ENCODE results near the gene PXDC1. TPM values are rescaled to one million over a fixed set of nuclear protein-coding genes. Genes with fewer than 3 reads are reported as not detected.
"Not testable (repeated sequence)": the region's sequence is repeated elsewhere in the genome, so short reads cannot be mapped to it uniquely, and the experiment has no call there.

Gene PXDC1
- total RNA-seq, 2 experiments from 2014 or later = 3.9 to 4.8 TPM

GRCh38 chr6:3754776-3755175 lies 3.3 kb upstream of the PXDC1 start:
- no peak for DNase-seq
- peaks cover 3% of the 10 kb centered on the region for H3K4me1 Mint-ChIP-seq (ENCODE audit: low read depth)
- H3K27ac Mint-ChIP-seq = no peak overlapping the region
- no peaks in the 10 kb centered on the region for H3K36me3 Mint-ChIP-seq
- H3K27me3 Mint-ChIP-seq = peaks cover 22% of the 10 kb centered on the region
- H3K9me3 Mint-ChIP-seq = no peaks in the 10 kb centered on the region
- ChIA-PET POLR2A (no interaction called here), CTCF (interaction anchor here (0.6 to 2.1 kb wide), 4 partner anchors 11 to 23 kb away, joined by 3 to 9 read pairs (median 4); no protein-coding TSS in a partner anchor)
- intact Hi-C loops (cut with micrococcal nuclease) = no loop called here
- no peak overlapping the region for H3K4me3 Mint-ChIP-seq

- H3K36me3 Mint-ChIP-seq; POLR2A ChIA-PET; intact Hi-C loops (cut with micrococcal nuclease); H3K9me3 Mint-ChIP-seq; DNase-seq; H3K4me3 Mint-ChIP-seq; H3K4me1 Mint-ChIP-seq (ENCODE audit: low read depth); H3K27ac Mint-ChIP-seq: not testable (repeated sequence)
- H3K27me3 Mint-ChIP-seq = peaks cover 27% of the 10 kb centered on the region
- CTCF ChIA-PET = interaction anchor here (0.6 to 2.1 kb wide), 2 partner anchors 11 to 21 kb away, joined by 3 to 9 read pairs; no protein-coding TSS in a partner anchor
These were observed 2.7 kb upstream of the PXDC1 start for GRCh38 chr6:3754032-3754725.

DNA sequence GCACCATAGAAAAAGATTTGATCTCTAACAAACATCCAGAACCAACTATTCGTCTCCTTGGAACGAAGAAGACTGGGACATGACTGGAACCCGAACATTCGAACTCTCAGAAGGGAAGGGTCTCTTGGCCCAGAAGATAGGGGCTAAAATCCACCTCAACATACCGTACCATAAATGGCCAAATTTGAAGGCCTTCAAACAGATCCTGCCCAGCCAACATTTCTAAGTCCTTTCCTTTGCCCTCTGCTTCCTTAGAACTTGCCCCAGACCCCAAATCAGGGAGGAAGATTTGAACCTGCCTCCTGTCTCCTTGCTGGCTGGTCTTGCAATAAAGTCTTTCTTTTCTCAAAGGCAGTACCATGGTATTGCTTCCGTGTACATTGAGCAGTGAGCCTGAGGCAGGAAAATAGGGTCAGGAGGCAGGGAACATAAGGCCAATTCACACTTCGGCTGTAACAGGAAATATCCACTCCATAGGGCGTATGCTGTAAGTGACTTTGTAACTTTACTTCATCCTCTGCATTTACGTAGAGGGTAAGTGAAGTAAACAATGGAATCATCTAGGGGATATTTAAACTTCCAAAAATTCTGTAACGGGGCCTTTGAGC lies 1.8 kb upstream of the PXDC1 start:
- H3K4me1 Mint-ChIP-seq (ENCODE audit: low read depth) = peaks cover 3% of the 10 kb centered on the region
- no peaks in the 10 kb centered on the region for H3K36me3 Mint-ChIP-seq
- H3K27ac Mint-ChIP-seq = no peak overlapping the region
- ChIA-PET POLR2A (interaction anchor here (0.9 kb wide), 1 partner anchor 96 kb away, joined by 3 read pairs; the partner anchor contains the start of gene FAM50B), CTCF (no interaction called here)
- DNase-seq = no peak
- no peak overlapping the region for H3K4me3 Mint-ChIP-seq
- intact Hi-C loops (cut with micrococcal nuclease) = no loop called here
- peaks cover 30% of the 10 kb centered on the region for H3K27me3 Mint-ChIP-seq
- H3K9me3 Mint-ChIP-seq = no peaks in the 10 kb centered on the region

- ChIA-PET CTCF (interaction anchor here (0.7 to 1.0 kb wide), 2 partner anchors 10 to 20 kb away, joined by 3 to 4 read pairs; no protein-coding TSS in a partner anchor), POLR2A (interaction anchor here (0.9 kb wide), 1 partner anchor 96 kb away, joined by 3 read pairs; the partner anchor contains the start of gene FAM50B)
- intact Hi-C loops (cut with micrococcal nuclease) = no loop called here
- Mint-ChIP-seq H3K4me3 (peak overlapping the region; percentile 48), H3K27ac (no peak overlapping the region), H3K27me3 (peaks cover 36% of the 10 kb centered on the region), H3K9me3 (no peaks in the 10 kb centered on the region), H3K4me1 (ENCODE audit: low read depth) (peaks cover 5% of the 10 kb centered on the region), H3K36me3 (no peaks in the 10 kb centered on the region)
- DNase-seq = no peak
These were observed 1.2 kb upstream of the PXDC1 start for GRCh38 chr6:3752531-3753227.

- H3K27ac Mint-ChIP-seq = no peak overlapping the region
- H3K4me1 Mint-ChIP-seq (ENCODE audit: low read depth) = peaks cover 6% of the 10 kb centered on the region
- no peaks in the 10 kb centered on the region for H3K36me3 Mint-ChIP-seq
- intact Hi-C loops (cut with micrococcal nuclease) = no loop called here
- H3K4me3 Mint-ChIP-seq = peak overlapping the region; percentile 48
- no peaks in the 10 kb centered on the region for H3K9me3 Mint-ChIP-seq
- CTCF ChIA-PET = interaction anchor here (0.7 to 1.0 kb wide), 2 partner anchors 9 to 19 kb away, joined by 3 to 4 read pairs; no protein-coding TSS in a partner anchor
- peak; percentile 78 for DNase-seq
- POLR2A ChIA-PET = interaction anchor here (0.9 kb wide), 1 partner anchor 97 kb away, joined by 3 read pairs; the partner anchor contains the start of gene FAM50B
- H3K27me3 Mint-ChIP-seq = peaks cover 36% of the 10 kb centered on the region
These were observed 417 bp upstream of the PXDC1 start for GRCh38 chr6:3751730-3752530.

DNA sequence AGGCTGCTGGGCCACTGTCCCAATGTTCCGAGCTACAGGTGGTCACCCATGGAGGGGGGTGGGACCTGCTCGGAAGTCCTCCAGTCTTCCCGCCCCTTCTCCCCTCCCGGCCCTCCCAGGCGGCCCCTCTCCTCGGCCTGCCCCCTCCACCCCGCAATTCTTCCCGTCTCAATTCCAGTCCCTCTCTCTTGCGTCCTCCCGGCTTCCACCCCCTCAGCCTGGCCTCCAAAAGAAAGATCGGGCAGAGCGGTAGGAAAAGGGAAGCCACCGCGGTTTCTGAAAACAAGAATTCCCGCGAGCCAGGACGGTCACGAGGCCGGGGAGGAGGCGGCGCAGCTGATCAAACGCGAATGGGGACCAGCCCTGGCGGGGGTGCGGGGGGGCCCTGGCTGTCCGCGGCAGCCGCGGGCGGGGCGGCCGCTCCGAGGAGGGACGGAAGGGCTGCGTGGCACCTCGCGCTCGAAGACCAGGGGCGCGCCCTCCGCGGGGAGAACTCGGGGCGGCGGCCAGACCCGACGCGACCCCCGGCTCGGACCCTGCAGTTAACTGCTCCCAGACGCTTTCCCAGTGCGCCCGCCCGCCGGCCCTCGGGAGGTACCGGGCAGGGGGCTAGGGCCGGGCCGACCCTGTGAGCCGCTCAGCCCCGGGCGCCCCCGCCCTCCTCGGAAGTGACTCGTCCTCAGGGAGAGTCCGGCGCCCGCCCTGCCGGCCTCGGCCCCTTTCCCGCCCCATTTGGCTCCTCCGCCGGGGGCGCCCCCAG lies 1.0 kb downstream of the PXDC1 start:
- intact Hi-C loops (cut with micrococcal nuclease) = no loop called here
- H3K27me3 Mint-ChIP-seq = peaks cover 36% of the 10 kb centered on the region
- no peaks in the 10 kb centered on the region for H3K9me3 Mint-ChIP-seq
- ChIA-PET POLR2A (no interaction called here), CTCF (interaction anchor here (0.7 to 10.3 kb wide), 9 partner anchors 18 to 228 kb away, joined by 3 to 98 read pairs (median 10); partner anchors contain the start of gene FAM50B)
- H3K27ac Mint-ChIP-seq = no peak overlapping the region
- DNase-seq = peak; percentile 33
- H3K4me1 Mint-ChIP-seq (ENCODE audit: low read depth) = peaks cover 6% of the 10 kb centered on the region
- H3K36me3 Mint-ChIP-seq = no peaks in the 10 kb centered on the region
- peak overlapping the region; percentile 57 for H3K4me3 Mint-ChIP-seq

GRCh38 chr6:3749977-3750316 lies 1.6 kb downstream of the PXDC1 start:
- Mint-ChIP-seq H3K27ac (no peak overlapping the region), H3K4me3 (peak overlapping the region; percentile 37), H3K9me3 (no peaks in the 10 kb centered on the region), H3K36me3 (no peaks in the 10 kb centered on the region), H3K27me3 (peaks cover 36% of the 10 kb centered on the region), H3K4me1 (ENCODE audit: low read depth) (peaks cover 6% of the 10 kb centered on the region)
- intact Hi-C loops (cut with micrococcal nuclease) = loop anchor here (2.0 to 5.0 kb wide), 3 partner anchors 99 to 405 kb away; partner anchors contain the start of gene FAM50B
- CTCF ChIA-PET = interaction anchor here (0.7 to 10.3 kb wide), 11 partner anchors 17 to 258 kb away, joined by 3 to 98 read pairs (median 9); partner anchors contain the start of gene FAM50B
- no peak for DNase-seq
- POLR2A ChIA-PET = no interaction called here

DNA sequence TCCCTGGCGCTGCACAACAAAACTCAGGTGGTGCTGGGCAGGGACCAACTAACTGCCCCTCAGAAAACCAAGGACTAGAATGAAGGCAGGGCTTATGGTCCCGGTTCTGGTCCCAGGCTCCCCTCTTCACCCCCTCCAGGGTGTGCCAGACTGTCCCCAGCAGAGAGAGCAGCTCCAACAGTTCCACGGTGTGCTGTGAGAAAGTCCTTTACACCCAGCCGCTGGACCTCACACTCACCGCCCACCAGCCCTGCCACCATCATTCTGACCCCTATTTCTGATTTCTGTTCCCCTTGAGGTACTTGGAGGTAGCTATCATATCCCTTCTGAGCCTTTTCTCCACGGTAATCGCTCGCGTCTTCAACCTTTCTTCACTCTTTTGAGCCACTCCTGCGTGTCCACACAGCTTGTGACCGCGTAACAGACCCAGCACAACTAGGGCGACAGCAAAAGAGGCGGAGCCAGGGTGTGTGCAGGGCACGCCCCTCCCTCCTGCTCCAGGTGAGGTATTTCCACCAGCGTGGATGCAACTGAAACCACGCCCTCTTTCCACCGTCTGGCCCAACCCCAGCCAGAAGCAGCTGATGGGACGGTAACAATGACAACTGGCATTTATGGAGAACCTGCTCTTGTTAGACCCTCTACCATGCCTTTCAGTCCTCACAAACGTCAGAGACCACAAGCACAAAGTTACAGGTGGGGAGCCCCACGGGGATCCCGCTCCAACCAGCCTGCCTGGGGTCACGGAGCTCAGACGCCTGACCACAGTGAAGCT lies 2.3 kb downstream of the PXDC1 start:
- H3K27ac Mint-ChIP-seq = no peak overlapping the region
- peaks cover 6% of the 10 kb centered on the region for H3K4me1 Mint-ChIP-seq (ENCODE audit: low read depth)
- intact Hi-C loops (cut with micrococcal nuclease) = loop anchor here (2.0 to 5.0 kb wide), 3 partner anchors 100 to 406 kb away; partner anchors contain the start of gene FAM50B
- H3K36me3 Mint-ChIP-seq = no peaks in the 10 kb centered on the region
- POLR2A ChIA-PET = interaction anchor here (1.0 kb wide), 1 partner anchor 100 kb away, joined by 3 read pairs; the partner anchor contains the start of gene FAM50B
- H3K9me3 Mint-ChIP-seq = no peaks in the 10 kb centered on the region
- peak overlapping the region; percentile 4 for H3K4me3 Mint-ChIP-seq
- CTCF ChIA-PET = interaction anchor here (0.7 to 10.3 kb wide), 21 partner anchors 14 to 273 kb away, joined by 3 to 98 read pairs (median 5); partner anchors contain the start of gene FAM50B
- DNase-seq = no peak
- peaks cover 36% of the 10 kb centered on the region for H3K27me3 Mint-ChIP-seq

DNA sequence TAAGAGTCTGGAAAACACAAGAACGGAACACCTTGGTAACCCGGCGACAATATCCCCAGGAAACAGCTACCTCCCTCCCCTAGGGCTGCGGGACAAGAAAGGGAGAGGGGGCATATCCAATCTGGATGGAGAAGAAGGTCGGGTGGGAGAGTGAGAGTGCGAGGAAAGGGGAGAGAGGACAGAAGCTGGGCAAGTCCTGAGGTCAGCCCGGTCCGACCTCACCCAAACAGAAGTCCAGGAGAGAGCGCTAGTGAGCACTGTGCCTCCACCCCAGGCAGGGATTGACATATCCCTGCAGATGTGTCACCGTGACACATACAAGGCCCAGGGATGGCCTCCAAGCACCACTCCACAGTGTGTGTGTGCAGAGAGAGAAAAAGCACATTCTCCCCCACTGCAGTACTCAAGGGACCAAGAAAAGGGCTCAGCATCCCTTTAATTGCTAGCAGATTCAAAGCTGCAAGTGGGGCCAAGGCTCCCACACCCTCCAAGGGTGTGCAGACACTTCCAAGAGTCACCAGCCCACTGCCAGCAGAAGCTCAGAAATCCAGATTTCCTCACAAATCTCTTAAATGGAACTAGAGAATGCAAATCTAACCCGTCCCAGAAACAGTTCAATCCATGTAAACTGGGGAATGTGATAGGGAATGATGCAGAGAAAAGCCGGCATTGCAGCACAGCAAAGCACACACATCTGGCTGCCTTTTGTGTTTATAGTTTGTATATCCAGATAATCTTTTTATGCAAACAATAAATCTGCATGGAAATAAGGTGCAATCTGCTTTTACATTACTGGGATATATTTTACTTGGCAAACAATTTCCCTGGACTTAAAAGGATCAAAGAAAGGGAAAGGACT lies 3.1 kb downstream of the PXDC1 start:
- H3K9me3 Mint-ChIP-seq = no peaks in the 10 kb centered on the region
- H3K36me3 Mint-ChIP-seq = no peaks in the 10 kb centered on the region
- no peak overlapping the region for H3K27ac Mint-ChIP-seq
- ChIA-PET CTCF (interaction anchor here (0.7 to 10.3 kb wide), 21 partner anchors 13 to 274 kb away, joined by 3 to 98 read pairs (median 5); partner anchors contain the start of gene FAM50B), POLR2A (interaction anchor here (1.0 kb wide), 1 partner anchor 100 kb away, joined by 3 read pairs; the partner anchor contains the start of gene FAM50B)
- DNase-seq = peak; percentile 69
- H3K27me3 Mint-ChIP-seq = peaks cover 29% of the 10 kb centered on the region
- intact Hi-C loops (cut with micrococcal nuclease) = loop anchor here (1.0 to 5.0 kb wide), 4 partner anchors 100 to 406 kb away; partner anchors contain the start of gene FAM50B
- H3K4me3 Mint-ChIP-seq = no peak overlapping the region
- H3K4me1 Mint-ChIP-seq (ENCODE audit: low read depth) = peaks cover 6% of the 10 kb centered on the region
